ENCODE results near the gene SHISA4.
"Not testable (repeated sequence)": the region's sequence is repeated elsewhere in the genome, so short reads cannot be mapped to it uniquely, and the experiment has no call there.

Gene SHISA4

DNA sequence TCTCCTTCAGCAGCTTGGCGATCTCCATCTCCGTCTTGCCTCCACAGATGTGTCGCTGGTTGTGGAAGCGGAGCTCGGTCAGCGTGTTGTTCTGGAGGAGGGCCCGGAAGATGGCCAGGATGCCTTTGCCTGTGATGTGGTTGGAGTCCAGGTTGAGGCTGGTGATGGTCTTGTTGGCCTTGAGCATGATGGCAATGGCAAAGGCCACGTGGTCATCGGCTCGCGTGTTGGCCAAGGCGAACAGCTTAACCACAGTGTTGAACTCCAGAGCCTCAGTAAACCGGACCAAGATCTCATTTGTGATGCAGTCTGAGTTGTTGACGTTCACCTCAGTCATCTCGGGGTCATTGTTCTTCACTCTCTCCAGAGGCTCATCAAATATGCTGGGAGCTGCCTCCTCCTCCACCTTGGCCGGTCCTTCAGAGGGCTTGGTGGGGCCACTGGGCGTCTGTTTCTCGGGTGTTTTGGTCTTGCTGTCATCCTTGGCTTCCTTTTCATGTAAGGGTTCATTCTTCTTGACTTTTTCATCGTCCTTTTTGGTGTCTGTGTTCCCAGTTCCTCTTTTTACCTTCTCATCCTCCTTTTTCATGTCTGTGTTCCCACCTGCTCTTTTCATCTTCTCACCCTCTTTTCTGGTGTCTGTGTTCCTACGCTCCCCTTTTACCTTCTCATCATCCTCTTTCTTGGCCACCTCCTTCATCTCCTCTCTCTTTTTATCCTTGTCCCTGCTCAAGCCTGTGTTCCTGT is 11.2 kb downstream of the SHISA4 start:
- DNase-seq = no peak

DNA sequence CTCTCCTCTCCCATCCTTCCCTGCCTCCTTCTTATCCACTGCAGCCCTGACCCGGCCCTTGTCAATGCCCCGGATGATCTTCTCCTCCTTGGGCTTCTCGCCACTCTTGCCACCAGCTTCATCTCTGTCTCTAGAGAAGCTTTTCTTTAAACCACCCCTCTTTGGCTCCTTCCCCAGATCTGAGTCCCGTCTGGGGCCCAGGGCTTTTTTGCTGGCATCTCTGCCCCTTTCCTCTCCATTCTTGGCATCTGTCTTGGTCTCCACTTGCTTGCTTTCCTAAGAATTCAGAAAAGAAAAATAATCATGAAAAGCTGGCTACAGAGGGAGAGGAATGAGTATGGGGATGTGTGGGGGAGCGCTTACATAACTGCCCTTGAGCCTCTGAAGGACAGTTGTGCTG is 11.8 kb downstream of the SHISA4 start:
- no peak for DNase-seq

DNA sequence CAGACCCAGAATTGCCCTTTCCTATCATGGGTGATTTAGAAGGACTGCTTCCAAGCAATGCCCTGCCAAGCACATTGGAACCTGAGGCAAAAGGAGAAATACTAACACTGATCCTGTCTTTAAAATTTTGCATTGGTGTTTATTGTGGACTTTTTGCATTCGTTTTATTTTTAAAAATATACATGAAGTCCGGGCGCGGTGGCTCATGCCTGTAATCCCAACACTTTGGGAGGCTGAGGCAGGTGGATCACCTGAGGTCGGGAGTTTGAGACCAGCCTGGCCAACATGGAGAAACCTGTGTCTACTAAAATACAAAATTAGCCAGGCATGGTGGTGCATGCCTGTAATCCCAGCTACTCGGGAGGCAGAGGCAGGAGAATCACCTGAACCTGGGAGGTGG is 12.3 kb downstream of the SHISA4 start:
- DNase-seq = not testable (repeated sequence)

DNA sequence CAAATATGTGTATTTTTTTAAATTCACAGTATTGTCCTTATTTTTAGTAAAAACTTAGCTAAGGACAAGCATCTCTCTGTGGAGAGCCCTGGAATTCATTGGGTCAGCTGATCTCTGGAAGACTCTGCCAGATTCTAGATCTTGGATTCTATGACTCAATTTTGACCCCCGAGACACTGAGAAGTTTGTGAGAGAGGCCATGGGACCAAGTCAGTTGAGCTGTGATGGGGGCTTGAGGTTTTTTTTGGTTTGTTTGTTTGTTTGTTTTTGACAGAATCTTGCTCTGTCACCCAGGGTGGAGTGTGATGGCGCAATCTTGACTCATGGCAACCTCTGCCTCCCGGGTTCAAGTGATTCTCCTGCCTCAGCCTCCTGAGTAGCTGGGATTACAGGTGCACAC is 13.5 kb downstream of the SHISA4 start:
- DNase-seq = no peak

DNA sequence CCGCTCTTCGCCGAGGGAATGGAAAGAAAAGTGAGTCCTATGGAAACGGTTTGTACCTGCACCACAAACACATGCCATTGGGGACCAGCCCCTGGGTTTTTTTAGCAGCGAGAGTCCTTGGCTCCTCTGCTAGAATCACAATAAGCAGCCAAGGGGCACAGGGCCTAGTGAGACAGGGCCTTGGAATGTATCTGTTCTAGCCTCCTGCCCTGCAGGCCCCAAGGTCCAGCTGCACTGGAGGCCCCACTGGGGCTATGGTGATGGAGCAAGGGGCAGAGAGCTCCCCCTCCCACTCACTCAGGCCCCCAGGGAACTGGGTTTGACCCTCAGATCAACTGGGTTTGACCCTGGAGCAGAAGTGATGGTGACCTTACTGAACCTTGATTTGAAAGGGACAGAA is 14.4 kb downstream of the SHISA4 start:
- DNase-seq = no peak

DNA sequence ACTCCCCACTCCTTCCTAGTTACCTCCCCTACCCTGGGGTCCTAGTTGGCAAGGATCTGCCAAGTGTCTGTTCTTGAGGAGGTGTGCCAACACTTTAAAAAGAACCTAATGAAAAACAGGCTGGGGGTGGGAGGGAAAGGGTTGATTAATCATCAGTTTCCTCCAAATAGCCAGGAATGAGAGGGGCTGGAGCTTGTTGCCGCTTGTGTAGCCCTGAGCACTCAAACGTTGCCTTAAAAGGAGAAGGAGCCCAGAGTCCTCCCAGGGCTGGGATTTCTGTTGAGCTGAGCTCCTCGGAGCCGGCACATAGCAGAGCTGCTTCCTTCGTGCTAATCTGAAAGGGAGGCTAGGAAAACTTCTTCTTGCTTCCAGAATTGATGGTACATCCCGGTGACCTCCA is 15.9 kb downstream of the SHISA4 start:
- DNase-seq = no peak

DNA sequence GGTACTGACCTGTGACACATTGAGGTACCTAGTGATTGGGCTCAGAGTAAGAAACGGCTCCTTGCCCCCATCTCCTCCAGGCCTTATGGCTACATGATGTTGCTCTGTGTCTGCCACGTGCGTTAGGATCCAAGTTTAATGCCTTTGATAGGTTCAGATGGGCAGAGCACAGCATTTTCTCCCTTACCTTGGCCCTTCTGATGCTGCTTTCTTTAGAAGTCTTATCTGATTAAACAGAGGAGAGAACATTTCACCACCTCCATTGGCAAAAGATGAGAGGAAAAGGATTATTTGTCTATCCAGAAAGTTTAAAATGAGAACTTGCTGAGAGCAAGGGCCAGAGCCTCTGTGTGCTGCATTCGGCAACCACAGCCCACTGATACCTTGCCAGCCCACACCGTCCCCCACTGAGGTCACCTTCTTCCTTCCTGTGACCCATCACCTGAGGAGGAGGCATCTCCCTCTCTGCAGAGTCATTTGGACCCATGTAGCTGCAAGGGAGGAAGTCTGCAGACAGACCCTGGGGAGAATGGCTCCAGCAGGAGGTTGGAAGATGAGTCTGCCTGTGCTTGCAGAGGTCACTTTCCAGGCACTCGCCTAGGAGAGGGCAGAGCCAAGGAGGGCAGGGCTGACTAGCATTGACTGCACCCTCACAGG is 16.7 kb downstream of the SHISA4 start:
- no peak for DNase-seq

DNA sequence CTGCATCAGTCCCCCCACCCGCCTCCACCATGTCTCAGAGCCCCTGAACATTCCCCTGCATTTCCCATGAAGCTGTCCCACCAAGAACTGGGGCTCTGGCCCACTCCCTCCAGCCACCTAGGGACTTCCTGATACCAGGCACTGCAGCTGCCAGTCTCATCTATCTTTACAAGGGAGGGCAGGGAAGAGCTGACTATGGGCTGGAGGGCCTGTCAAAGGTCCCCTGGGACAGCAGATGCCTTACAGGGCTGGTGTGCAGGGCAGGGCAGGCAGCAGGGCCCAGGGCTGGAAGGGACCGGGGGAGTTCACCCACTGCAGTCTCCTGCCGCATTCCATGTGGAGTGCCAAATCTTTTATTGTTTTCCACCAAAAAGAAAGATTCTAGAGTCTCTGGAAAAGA is 17.6 kb downstream of the SHISA4 start:
- no peak for DNase-seq

DNA sequence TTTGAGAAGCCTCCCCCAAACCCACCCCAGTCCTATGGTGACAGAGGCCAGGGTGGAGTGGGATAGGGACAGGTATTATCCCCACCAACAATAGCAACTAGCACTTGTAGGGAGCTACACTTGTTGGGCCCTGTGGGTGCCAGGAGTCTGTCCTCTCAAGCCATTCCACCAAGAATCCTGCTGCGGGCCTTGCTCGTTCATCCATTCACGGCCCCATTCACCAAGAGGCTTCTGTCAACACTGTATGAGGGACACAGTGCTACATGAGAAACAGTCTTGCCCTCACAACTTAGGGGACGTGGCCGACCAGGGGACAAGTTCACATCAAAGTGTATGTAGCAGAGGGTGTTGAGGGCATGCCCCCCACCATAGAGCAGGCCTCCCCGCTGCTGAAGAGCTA is 18.9 kb downstream of the SHISA4 start:
- DNase-seq = no peak

DNA sequence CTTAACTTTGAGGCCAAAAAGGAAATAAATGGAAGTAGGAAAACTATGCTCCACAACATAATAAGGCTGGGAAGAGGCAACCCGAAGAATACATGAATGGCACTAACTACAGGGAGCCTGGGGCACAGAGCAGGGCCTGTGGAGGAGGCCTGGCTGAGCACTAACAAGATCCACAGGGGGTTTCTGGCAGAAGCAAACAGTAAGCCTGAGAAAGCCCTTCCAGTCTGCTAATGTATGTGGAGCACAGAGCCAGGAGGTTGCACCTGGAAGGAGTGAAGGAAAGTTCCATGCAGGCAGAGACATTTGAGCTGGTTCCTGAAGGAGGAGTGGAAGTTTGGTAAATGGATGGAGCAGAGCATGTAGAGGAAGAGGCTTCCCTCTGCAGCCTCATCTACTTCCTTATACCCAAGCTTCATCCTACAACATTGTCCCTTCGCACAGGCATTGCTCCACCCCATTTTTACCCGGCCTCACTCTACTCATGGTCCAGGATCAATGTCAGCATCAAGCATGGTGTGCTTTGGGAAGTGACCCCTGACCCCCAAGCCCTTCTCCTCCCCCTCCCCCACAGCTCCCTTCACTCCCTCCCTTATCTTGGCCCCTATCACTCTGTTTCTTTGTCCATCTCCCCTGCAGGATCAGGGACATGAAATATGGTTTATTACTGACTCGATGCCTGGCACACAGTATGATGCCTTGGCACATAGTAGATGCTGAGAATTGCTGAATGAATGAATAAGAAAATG is 23.3 kb downstream of the SHISA4 start:
- DNase-seq = no peak

DNA sequence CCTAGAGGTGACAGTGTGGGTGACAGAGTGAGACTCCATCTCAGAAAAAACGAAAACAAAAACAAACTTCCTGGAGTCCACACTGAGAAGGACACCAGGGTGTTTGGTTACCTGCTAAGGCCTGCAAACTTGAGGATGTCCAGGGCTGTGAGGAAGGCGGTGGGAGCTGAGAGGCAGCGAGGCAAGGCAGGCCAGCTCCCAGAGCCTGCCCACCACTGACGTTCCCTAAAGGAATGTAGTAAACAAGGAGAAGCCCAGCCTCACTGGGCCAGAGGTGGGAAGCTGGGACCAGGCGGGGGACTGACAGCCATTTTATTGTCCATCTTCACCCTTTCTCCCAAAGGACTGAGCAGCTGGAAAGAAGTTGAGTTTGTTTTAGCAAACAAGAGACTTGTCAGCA is 24.1 kb downstream of the SHISA4 start:
- no peak for DNase-seq

DNA sequence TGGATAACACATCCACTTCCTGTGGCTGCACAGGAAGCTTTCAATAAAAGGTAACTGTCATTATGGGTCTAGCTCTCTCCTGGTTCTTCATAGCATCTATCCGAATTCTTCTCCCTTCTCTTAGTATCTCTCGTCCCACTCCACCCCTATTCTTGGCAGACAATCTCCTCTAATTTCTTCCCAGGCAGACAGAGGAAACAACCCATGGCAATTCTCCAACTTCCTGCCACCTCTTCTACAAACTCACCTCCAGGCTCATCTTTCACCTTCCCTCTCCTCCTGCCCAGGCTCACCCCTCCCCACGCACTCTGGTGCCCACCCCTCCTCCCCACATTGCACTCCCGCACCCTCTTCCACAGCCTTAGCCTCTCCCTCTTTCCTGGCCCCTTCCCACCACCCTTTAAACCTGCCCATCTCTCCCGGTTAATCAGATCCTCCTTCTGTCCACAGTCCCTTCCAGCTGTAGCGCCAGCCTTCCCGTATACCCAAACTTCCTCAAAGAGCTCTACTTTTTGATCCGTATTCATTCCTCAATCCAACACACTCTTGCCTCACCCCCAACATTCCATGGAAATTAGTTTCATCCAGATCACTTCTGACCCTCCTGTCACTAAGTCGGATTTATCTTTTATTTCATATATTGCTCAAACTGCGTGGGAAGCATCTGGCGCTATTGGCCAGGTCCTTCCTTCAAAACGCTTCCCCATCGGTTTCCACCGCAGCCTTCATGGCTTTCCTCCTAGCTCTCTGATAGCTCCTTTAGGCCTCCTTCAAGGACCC is 25.9 kb downstream of the SHISA4 start:
- DNase-seq = no peak

DNA sequence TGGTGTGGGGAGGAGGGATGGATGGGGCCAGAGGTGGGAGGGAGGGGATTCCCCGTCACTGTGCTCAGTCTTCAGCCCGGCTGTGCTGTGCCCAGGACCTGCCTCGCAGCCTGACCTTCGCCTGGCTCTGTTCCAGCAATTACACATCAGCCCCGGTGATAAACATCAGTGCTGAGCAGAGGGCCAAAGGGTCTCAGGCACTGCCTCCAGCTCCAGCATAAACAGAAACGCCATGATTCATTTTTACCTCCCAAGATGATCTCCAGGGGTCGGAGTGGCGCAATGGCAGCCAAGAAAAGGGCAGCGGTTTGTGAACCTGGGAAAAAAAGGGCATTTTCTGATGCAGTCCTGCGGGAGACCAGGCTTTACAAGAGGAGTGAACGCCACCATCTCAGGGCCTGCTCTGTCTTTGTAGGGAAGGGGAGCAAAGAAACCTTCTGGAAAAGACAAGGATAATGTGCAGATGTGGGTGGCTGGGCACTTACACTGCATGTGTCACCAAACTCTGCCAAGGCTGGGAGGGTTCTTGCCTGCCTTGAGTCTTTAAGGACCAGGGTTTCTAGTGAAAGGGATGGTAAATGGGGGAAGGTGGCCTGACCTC is 28.1 kb downstream of the SHISA4 start:
- DNase-seq = no peak

DNA sequence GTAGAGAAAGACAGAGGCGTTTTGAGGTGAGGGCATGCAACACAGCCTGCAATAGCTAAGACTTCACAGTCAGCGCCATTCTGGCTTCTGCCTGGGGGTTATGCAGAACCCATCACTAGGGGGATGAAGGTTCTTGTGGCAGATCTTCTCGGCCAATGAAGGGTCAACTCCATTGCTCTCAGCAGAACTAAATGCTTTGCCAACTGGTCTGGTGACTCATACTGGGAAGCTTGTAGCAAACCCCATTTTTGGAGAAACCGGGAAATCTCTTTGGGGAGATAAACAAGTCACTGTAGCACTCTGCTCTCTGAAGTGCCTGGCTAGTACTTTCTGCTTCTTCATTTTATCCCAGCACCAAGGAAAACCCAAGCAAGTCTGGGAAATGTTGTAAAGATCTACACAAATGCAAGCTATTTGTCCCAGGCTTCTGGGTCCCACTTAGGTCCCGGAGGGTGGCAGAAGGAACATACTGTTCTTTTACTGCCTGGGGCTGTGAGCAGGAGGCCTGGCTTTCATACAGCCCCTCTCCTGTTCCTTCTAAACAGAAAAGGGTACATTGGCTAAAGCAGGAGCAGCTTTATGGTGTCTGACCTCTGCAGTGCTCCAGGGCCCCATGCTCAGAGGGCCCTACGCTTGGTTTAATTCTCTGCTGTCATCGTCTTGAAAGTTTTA is 28.8 kb downstream of the SHISA4 start:
- DNase-seq = no peak

DNA sequence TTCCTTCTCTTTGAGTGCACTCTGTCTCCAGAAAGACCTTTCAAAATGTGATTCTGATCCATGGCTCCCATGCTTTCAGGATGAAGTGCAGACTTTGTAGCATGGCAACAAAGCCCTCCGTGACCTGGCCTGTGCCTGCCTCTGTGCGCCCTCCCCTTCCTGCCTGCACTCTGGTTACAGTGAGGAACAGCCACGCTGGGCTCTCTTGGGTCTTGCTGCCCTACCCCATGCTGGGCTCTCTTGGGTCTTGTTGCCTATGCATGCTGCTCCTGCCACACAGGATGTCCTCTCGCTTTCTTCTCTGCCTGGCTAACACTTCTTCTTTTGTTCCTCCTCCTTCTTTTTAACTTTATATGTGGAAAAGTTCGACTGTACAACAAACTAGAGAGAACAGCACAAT is 29.6 kb downstream of the SHISA4 start:
- DNase-seq = no peak

DNA sequence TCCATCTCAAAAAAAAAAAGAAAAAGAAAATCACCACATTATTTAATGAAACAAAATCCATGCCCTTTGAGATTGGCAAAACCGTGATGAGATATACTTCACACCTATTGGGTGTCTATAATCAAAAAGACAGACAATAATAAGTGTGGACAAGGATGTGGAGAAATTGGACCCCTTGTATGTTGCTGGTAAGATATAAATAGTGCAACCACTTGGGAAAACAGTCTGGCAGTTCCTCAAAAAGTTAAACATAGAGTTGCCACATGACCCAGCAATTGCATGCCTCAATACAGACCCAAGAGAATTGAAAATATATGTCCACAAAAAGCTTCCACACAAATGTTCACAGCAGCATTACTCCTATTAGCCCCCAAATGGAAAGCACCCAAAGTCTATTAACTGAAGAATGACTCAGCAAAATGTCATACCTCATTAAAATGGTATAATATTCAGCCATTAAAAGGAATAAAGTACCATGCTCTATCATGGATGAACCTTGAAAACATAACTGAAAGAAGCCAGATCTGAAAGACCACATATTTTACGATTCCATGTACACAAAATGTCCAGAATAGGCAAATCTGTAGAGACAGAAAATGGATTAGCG is 33.4 kb downstream of the SHISA4 start:
- no peak for DNase-seq

DNA sequence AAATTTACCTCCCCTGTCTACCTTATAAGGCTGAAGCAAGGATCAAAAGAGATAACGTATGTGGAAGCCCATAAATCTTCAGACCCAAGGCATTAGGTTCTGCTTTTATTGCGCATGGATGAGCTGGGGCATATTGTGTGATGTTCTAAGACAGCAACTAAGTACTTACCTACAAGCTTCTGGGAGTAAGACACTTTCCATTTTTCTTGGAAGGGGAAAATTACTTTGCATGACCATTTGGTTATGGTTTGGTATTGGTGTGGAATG is 36.5 kb downstream of the SHISA4 start:
- DNase-seq = no peak

DNA sequence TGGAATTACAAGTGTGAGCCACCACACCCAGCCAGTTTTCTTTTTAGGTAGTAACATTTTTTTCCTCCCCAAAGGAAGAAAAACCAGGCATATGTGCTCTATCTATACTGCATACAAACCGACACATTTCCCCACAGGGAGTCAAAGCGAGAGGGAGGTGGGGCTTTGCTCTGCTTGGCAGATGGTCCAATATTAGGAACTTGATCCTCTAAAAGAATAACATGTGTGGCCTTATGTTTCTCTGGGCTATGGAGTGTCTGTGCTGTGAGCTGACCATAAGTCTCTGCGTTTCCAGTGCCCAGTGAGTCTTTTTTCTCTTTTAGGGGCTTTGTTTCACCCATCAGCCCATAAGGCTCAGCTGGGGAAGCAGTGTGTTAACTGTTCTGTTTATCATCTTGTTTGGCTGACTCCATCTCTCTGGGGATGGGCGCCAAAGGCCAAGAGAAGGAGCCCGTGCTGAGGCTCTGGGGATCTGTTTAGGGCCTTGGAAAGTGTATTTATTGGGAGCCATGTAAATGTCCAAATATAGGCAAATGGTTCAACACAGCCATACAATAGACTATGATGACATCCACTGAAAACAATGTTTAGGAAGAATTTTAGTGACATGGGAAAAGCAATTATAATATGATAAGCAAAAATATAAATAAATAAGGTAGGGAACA is 37.4 kb downstream of the SHISA4 start:
- no peak for DNase-seq

DNA sequence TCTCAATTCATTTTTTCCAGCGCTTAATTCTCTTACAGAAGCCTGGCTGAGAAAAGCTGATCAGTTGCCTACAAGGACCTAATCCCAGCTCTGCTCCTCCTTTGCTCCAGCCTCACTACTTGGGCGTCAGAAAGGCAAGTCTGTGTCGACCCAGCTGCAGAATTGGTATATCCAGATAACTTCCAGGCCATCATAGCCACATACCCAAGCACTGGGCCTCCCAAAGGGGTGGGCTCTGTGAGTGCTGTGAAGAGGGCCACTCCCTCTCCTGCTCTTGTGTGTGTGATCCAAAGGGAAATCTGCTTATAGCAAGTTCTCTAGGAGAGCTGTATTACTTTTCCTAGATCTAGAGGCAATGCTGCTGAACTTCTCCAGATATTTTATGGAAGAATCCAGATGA is 39.6 kb downstream of the SHISA4 start:
- no peak for DNase-seq

DNA sequence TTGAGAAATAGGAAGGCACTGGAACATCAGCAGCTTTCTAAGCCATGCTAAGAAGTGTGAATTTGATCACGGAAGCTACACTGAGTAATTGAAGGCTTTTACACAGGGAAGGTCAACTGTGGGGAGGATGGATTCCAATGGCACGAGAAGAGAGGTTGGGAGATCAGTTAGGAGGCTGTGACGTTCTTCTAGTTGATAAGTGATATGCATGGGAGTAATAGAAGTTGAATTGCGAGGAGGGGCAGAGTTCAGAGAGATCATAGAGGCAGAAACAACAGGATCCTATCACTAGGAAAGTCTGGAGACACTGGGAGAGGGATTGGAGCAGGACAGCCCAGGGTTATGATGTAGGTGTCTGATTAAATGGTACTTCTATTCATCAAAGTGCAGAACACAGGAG is 41.4 kb downstream of the SHISA4 start:
- DNase-seq = no peak

DNA sequence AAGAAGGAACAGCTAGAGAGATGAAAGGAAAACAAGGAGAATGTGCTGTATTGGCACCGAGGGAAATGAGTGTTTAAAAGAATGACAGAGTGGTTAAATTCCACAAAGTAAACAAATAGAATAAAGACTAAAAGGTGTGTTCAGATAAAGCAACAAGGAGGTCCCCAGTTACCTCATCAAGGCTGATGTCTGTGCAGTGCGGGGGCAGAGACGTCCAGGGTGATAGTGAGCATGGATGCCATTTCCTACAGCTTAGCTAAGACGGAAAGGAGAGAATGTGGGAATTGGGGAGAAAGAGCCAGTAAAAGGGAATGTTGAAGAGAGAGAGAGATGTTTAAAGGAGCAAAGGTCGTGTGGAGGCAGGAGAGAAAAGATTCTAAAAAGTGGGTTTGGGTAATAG is 42.1 kb downstream of the SHISA4 start:
- no peak for DNase-seq

Measured in activated T-cell treated with anti-CD3 and anti-CD28 coated beads for 4 hours (primary cell).